ENCODE results near the gene ACOT7.

The ACOT7 gene

GRCh38 chr1:6424000-6424565 lies 30.5 kb upstream of the ACOT7 start:
- DNase-seq: no peak

GRCh38 chr1:6423321-6423999 lies 29.9 kb upstream of the ACOT7 start:
- peak in 4 of 5 donors; percentile 56 to 65 (median 61) for DNase-seq

GRCh38 chr1:6421266-6421665 lies 27.7 kb upstream of the ACOT7 start:
- no peak for DNase-seq

GRCh38 chr1:6420454-6421042 lies 27.0 kb upstream of the ACOT7 start:
- DNase-seq: no peak

GRCh38 chr1:6419804-6420453 lies 26.4 kb upstream of the ACOT7 start, which contains the start of gene HES2:
Gene HES2, minus strand, starts transcription at chr1:6419919. Its CDS starts 99 bp downstream, at chr1:6419820.
- DNase-seq: no peak

- no peak for DNase-seq
Observed at GRCh38 chr1:6419397-6419803, 25.8 kb upstream of the ACOT7 start.

- no peak for DNase-seq
Observed at GRCh38 chr1:6418668-6419396, 25.3 kb upstream of the ACOT7 start.

- DNase-seq: no peak
Observed at GRCh38 chr1:6417961-6418667, 24.5 kb upstream of the ACOT7 start.

GRCh38 chr1:6416906-6417305 lies 23.3 kb upstream of the ACOT7 start:
- no peak for DNase-seq

- no peak for DNase-seq
Observed at GRCh38 chr1:6416295-6416656, 22.7 kb upstream of the ACOT7 start.

GRCh38 chr1:6414881-6415626 lies 21.5 kb upstream of the ACOT7 start:
- no peak for DNase-seq

GRCh38 chr1:6414443-6414844 lies 20.9 kb upstream of the ACOT7 start:
- no peak for DNase-seq

GRCh38 chr1:6412896-6413295 lies 19.3 kb upstream of the ACOT7 start:
- DNase-seq: no peak

- DNase-seq: no peak
Observed at GRCh38 chr1:6410248-6410893, 16.8 kb upstream of the ACOT7 start.

GRCh38 chr1:6409733-6410132 lies 16.2 kb upstream of the ACOT7 start:
- no peak for DNase-seq

- DNase-seq: no peak
Observed at GRCh38 chr1:6409053-6409452, 15.5 kb upstream of the ACOT7 start.

- no peak for DNase-seq
Observed at GRCh38 chr1:6408023-6408422, 14.5 kb upstream of the ACOT7 start.

- no peak for DNase-seq
Observed at GRCh38 chr1:6401673-6402072, 8.1 kb upstream of the ACOT7 start.

- no peak for DNase-seq
Observed at GRCh38 chr1:6399294-6399693, 5.7 kb upstream of the ACOT7 start.

GRCh38 chr1:6397844-6398441 lies 4.4 kb upstream of the ACOT7 start:
- no peak for DNase-seq

- no peak for DNase-seq
Observed at GRCh38 chr1:6396998-6397397, 3.4 kb upstream of the ACOT7 start.

All from T-helper 1 cell (primary cell).